AG09319 (cell line): Measurements from ENCODE around the gene COL19A1.
"Not testable (repeated sequence)": the region's sequence is repeated elsewhere in the genome, so short reads cannot be mapped to it uniquely, and the experiment has no call there.

Source experiments
- DNase-seq: peaks from one replicate; pipeline ENCODE4 v3.0.0-alpha.2; 2010; ENCODE audit warnings: low read depth; ENCODE audit errors: extremely low read depth
- CTCF ChIP-seq: IDR thresholded peaks from 2 replicates; pipeline ENCODE4 v1.5.1; 2011; ENCODE audit warnings: low read depth, mild to moderate bottlenecking, inconsistent platforms, low read length, moderate library complexity

COL19A1 gene

GRCh38 chr6:69907981-69908498 lies 41.7 kb downstream of the COL19A1 start:
- peak; percentile 11 for DNase-seq
- TF ChIP-seq CTCF = no peak

- no peak for DNase-seq
- TF ChIP-seq CTCF = no peak
These were observed 47.0 kb downstream of the COL19A1 start for GRCh38 chr6:69913361-69913760.

- no peak for DNase-seq
- TF ChIP-seq CTCF = no peak
These were observed 47.7 kb downstream of the COL19A1 start for GRCh38 chr6:69914015-69914485.

- DNase-seq = no peak
- no peak for TF ChIP-seq CTCF
These were observed 49.0 kb downstream of the COL19A1 start for GRCh38 chr6:69915346-69915745.

- TF ChIP-seq CTCF = no peak
- DNase-seq = peak; percentile 16
These were observed 51.5 kb downstream of the COL19A1 start for GRCh38 chr6:69917834-69918233.

GRCh38 chr6:69918813-69919475 lies 52.6 kb downstream of the COL19A1 start:
- DNase-seq = no peak
- TF ChIP-seq CTCF = no peak

- DNase-seq = not testable (repeated sequence)
These were observed 54.7 kb downstream of the COL19A1 start for GRCh38 chr6:69921066-69921465.

- DNase-seq = not testable (repeated sequence)
These were observed 55.3 kb downstream of the COL19A1 start for GRCh38 chr6:69921611-69922010.
